ENCODE results near the gene ZG16.

GRCh38 chr16:29831490-29831889, 53.4 kb downstream of the ZG16 start:
- TF ChIP-seq EZH2 (IDR thresholded peaks at IDR 0.05; ENCODE audit: low read length) = no peak
- TF ChIP-seq, protein P1, sequence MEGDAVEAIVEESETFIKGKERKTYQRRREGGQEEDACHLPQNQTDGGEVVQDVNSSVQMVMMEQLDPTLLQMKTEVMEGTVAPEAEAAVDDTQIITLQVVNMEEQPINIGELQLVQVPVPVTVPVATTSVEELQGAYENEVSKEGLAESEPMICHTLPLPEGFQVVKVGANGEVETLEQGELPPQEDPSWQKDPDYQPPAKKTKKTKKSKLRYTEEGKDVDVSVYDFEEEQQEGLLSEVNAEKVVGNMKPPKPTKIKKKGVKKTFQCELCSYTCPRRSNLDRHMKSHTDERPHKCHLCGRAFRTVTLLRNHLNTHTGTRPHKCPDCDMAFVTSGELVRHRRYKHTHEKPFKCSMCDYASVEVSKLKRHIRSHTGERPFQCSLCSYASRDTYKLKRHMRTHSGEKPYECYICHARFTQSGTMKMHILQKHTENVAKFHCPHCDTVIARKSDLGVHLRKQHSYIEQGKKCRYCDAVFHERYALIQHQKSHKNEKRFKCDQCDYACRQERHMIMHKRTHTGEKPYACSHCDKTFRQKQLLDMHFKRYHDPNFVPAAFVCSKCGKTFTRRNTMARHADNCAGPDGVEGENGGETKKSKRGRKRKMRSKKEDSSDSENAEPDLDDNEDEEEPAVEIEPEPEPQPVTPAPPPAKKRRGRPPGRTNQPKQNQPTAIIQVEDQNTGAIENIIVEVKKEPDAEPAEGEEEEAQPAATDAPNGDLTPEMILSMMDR (optimal IDR thresholded peaks at IDR 0.05 in 1 of 3, IDR thresholded peaks at IDR 0.05 in 1 of 3, conservative IDR thresholded peaks at IDR 0.05 in 1 of 3; ENCODE audit: extremely low read depth in 1 of 3, insufficient read depth in 2 of 3, low read length in 3 of 3) = no peak
